ENCODE data around the gene FOXRED1. TPM values are rescaled to one million over a fixed set of nuclear protein-coding genes. Genes with fewer than 3 reads are reported as not detected.

The FOXRED1 gene
- total RNA-seq, 4 donors from 2014 or later, result 17.2 to 51.5 (median 24.7) TPM

GRCh38 chr11:126267650-126268049 is 1.3 kb upstream of the FOXRED1 start:
- in situ Hi-C loops (cut with MboI; ENCODE audit: low pct_ligation_motif_present in 1 of 4, low pct_unique_long_range_greater_than_20kb in 1 of 4, low sequenced_read_pairs in 3 of 4), result no loop called here
- intact Hi-C loops (cut with DNase I; ENCODE audit: low total_unique reads), result no loop called here
- Histone ChIP-seq H3K4me3 (peak overlapping the region; percentile 68 to 95 (median 82)), H3K9me3 (no peaks in the 10 kb centered on the region), H3K27me3 (no peaks in the 10 kb centered on the region), H3K36me3 (peaks cover 0 to 41% (median 18%) of the 10 kb centered on the region in 4 donors), H3K4me1 (peaks cover 9 to 21% (median 15%) of the 10 kb centered on the region in 4 donors), H3K27ac (peak overlapping the region; percentile 88 to 98 (median 92))
- DNase-seq, result no peak
- 61 to 90% methylated on average over 3 to 6 of the region's 6 CpGs for WGBS, 2 donors (ENCODE audit: low coverage in 1 of 2)
- TF ChIP-seq POLR2AphosphoS5 (IDR thresholded peaks at IDR 0.05) (no peak), POLR2A (IDR thresholded peaks at IDR 0.05) (no peak), EP300 (IDR thresholded peaks at IDR 0.05; ENCODE audit: low read depth) (no peak)
- TF ChIP-seq, protein P1, sequence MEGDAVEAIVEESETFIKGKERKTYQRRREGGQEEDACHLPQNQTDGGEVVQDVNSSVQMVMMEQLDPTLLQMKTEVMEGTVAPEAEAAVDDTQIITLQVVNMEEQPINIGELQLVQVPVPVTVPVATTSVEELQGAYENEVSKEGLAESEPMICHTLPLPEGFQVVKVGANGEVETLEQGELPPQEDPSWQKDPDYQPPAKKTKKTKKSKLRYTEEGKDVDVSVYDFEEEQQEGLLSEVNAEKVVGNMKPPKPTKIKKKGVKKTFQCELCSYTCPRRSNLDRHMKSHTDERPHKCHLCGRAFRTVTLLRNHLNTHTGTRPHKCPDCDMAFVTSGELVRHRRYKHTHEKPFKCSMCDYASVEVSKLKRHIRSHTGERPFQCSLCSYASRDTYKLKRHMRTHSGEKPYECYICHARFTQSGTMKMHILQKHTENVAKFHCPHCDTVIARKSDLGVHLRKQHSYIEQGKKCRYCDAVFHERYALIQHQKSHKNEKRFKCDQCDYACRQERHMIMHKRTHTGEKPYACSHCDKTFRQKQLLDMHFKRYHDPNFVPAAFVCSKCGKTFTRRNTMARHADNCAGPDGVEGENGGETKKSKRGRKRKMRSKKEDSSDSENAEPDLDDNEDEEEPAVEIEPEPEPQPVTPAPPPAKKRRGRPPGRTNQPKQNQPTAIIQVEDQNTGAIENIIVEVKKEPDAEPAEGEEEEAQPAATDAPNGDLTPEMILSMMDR (IDR thresholded peaks at IDR 0.05), result no peak

- H3K4me1 ChIP-seq, result peaks cover 9 to 21% (median 15%) of the 10 kb centered on the region in 4 donors
- peak overlapping the region; percentile 88 to 98 (median 92) for H3K27ac ChIP-seq
- in situ Hi-C loops (cut with MboI; ENCODE audit: low pct_ligation_motif_present in 1 of 4, low pct_unique_long_range_greater_than_20kb in 1 of 4, low sequenced_read_pairs in 3 of 4), result no loop called here
- H3K36me3 ChIP-seq, result peaks cover 0 to 34% (median 16%) of the 10 kb centered on the region in 4 donors
- H3K27me3 ChIP-seq, result no peaks in the 10 kb centered on the region
- no peaks in the 10 kb centered on the region for H3K9me3 ChIP-seq
- TF ChIP-seq, protein P1 (IDR thresholded peaks at IDR 0.05), result no peak
- TF ChIP-seq POLR2AphosphoS5 (IDR thresholded peaks at IDR 0.05) (no peak), EP300 (IDR thresholded peaks at IDR 0.05; ENCODE audit: low read depth) (no peak), POLR2A (IDR thresholded peaks at IDR 0.05) (no peak)
- peak overlapping the region; percentile 68 to 95 (median 82) for H3K4me3 ChIP-seq
- 0 to 1% methylated on average over 11 to 23 of the region's 23 CpGs for WGBS, 2 donors (ENCODE audit: low coverage in 1 of 2)
- no peak for DNase-seq
- intact Hi-C loops (cut with DNase I; ENCODE audit: low total_unique reads), result no loop called here
Observed at GRCh38 chr11:126268361-126268707, 620 bp upstream of the FOXRED1 start.

GRCh38 chr11:126277322-126277721 is 8.4 kb downstream of the FOXRED1 start:
- Histone ChIP-seq H3K9me3 (no peaks in the 10 kb centered on the region), H3K4me3 (no peak overlapping the region), H3K27ac (no peak overlapping the region), H3K4me1 (peaks cover 5 to 10% (median 6%) of the 10 kb centered on the region in 4 donors), H3K27me3 (no peaks in the 10 kb centered on the region), H3K36me3 (no peaks in the 10 kb centered on the region)
- in situ Hi-C loops (cut with MboI; ENCODE audit: low pct_ligation_motif_present in 1 of 4, low pct_unique_long_range_greater_than_20kb in 1 of 4, low sequenced_read_pairs in 3 of 4), result no loop called here
- WGBS, 2 donors (ENCODE audit: low coverage in 1 of 2), result 93 to 100% methylated on average over 1 to 10 of the region's 11 CpGs
- intact Hi-C loops (cut with DNase I; ENCODE audit: low total_unique reads), result no loop called here
- DNase-seq, result no peak
- no peak for TF ChIP-seq POLR2AphosphoS5 (IDR thresholded peaks at IDR 0.05)
- TF ChIP-seq, protein P1 (IDR thresholded peaks at IDR 0.05), result no peak
- no peak for TF ChIP-seq POLR2A (IDR thresholded peaks at IDR 0.05)
- TF ChIP-seq EP300 (IDR thresholded peaks at IDR 0.05; ENCODE audit: low read depth), result no peak

DNA sequence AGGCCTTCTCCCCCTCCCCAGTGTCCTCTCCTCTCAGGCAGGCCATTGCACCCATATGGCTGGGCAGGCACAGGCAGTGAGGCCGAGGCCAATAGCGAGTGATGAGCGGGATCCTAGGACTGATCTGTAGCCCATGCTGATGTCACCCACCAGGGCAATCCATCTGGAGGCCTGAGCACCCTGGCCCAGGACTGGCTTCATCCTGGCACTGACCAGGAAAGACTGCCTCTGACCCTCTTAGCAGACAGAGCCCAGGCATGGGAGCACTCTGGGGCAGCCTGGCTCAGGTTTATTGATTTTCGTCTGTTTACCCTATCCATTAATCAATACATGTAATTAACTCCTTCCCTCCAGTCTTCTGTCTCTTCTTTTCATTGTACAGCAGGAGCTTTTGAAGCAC is 8.8 kb downstream of the FOXRED1 start:
- 95% methylated on average over 4 of the region's 4 CpGs; no CpG with 5 or more reads in 1 of the 2 donors for WGBS, 2 donors (ENCODE audit: low coverage in 1 of 2)
- Histone ChIP-seq H3K27me3 (no peaks in the 10 kb centered on the region), H3K4me1 (peaks cover 5 to 12% (median 8%) of the 10 kb centered on the region in 4 donors), H3K4me3 (no peak overlapping the region), H3K27ac (no peak overlapping the region), H3K9me3 (no peaks in the 10 kb centered on the region), H3K36me3 (no peaks in the 10 kb centered on the region)
- in situ Hi-C loops (cut with MboI; ENCODE audit: low pct_ligation_motif_present in 1 of 4, low pct_unique_long_range_greater_than_20kb in 1 of 4, low sequenced_read_pairs in 3 of 4) (no loop called here), intact Hi-C loops (cut with DNase I; ENCODE audit: low total_unique reads) (no loop called here)
- TF ChIP-seq POLR2A (IDR thresholded peaks at IDR 0.05) (no peak), POLR2AphosphoS5 (IDR thresholded peaks at IDR 0.05) (no peak), EP300 (IDR thresholded peaks at IDR 0.05; ENCODE audit: low read depth) (no peak)
- TF ChIP-seq, protein P1 (IDR thresholded peaks at IDR 0.05), result no peak
- DNase-seq, result no peak
